ENCODE results near the gene ASB8.

GRCh38 chr12:48131517-48131916 is 25.8 kb downstream of the ASB8 start:
- TF ChIP-seq POLR2A (IDR thresholded peaks at IDR 0.05; ENCODE audit: low read depth, low read length) (no peak), CTCF (conservative IDR thresholded peaks at IDR 0.05; ENCODE audit: low read depth, low read length) (no peak), CEBPB (IDR thresholded peaks at IDR 0.05; ENCODE audit: low read depth, low read length) (no peak), MXI1 (IDR thresholded peaks at IDR 0.05; ENCODE audit: borderline replicate concordance, low read depth, low read length) (no peak), MAFK (IDR thresholded peaks at IDR 0.05; ENCODE audit: low read depth, low read length) (no peak), CHD1 (IDR thresholded peaks at IDR 0.05; ENCODE audit: low read depth, low read length) (no peak), FOS (IDR thresholded peaks at IDR 0.05; ENCODE audit: low read depth, low read length) (no peak), SMC3 (IDR thresholded peaks at IDR 0.05; ENCODE audit: low read depth, low read length) (no peak), RAD21 (IDR thresholded peaks at IDR 0.05; ENCODE audit: low read length) (no peak), RFX5 (IDR thresholded peaks at IDR 0.05; ENCODE audit: low read depth, low read length) (no peak), USF2 (IDR thresholded peaks at IDR 0.05; ENCODE audit: low read depth, low read length) (no peak), RCOR1 (IDR thresholded peaks at IDR 0.05; ENCODE audit: insufficient replicate concordance, low read length) (no peak), MAZ (IDR thresholded peaks at IDR 0.05; ENCODE audit: borderline replicate concordance, low read depth, low read length) (no peak), ELK1 (IDR thresholded peaks at IDR 0.05; ENCODE audit: borderline replicate concordance, low read depth, low read length) (no peak)

Measured in IMR-90 (cell line).